ENCODE measurements around the gene PEX10.

- TF ChIP-seq EZH2 (IDR thresholded peaks at IDR 0.05; ENCODE audit: borderline replicate concordance), result no peak
- TF ChIP-seq, protein P1, sequence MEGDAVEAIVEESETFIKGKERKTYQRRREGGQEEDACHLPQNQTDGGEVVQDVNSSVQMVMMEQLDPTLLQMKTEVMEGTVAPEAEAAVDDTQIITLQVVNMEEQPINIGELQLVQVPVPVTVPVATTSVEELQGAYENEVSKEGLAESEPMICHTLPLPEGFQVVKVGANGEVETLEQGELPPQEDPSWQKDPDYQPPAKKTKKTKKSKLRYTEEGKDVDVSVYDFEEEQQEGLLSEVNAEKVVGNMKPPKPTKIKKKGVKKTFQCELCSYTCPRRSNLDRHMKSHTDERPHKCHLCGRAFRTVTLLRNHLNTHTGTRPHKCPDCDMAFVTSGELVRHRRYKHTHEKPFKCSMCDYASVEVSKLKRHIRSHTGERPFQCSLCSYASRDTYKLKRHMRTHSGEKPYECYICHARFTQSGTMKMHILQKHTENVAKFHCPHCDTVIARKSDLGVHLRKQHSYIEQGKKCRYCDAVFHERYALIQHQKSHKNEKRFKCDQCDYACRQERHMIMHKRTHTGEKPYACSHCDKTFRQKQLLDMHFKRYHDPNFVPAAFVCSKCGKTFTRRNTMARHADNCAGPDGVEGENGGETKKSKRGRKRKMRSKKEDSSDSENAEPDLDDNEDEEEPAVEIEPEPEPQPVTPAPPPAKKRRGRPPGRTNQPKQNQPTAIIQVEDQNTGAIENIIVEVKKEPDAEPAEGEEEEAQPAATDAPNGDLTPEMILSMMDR (IDR thresholded peaks at IDR 0.05; ENCODE audit: poor library complexity), result no peak
- no peak for TF ChIP-seq EZH2phosphoT487 (IDR thresholded peaks at IDR 0.05; ENCODE audit: low read depth, severe bottlenecking, unreplicated experiment)
These were observed 25.3 kb upstream of the PEX10 start for GRCh38 chr1:2437617-2438016.

Measured in hepatocyte (in vitro differentiated cells).